Measurements from ENCODE around the gene SNX3. TPM values are rescaled to one million over a fixed set of nuclear protein-coding genes. Genes with fewer than 3 reads are reported as not detected.
"Not testable (repeated sequence)": the region's sequence is repeated elsewhere in the genome, so short reads cannot be mapped to it uniquely, and the experiment has no call there.

The SNX3 gene
- total RNA-seq, 1 experiment from 2014 or later, result 81.7 TPM

DNA sequence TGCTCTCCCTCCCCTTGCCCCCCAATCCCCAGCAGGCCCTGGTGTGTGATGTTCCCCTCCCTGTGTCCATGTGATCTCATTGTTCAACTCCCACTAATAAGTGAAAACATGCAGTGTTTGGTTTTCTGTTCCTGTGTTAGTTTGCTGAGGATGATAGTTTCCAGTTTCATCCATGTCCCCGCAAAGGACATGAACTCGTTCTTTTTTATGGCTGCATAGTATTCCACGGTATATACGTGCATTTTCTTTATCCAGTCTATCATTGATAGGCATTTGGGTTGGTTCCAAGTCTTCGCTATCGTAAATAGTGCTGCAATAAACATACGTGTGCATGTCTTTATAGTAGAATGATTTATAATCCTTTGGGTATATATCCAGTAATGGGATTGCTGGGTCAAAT lies 15.7 kb downstream of the SNX3 start:
- H3K36me3 ChIP-seq (replicated peaks; ENCODE audit: control insufficient read depth, insufficient read depth, low read length); H3K27me3 ChIP-seq (ENCODE audit: control insufficient read depth, insufficient read depth, low read length); DNase-seq; H3K4me3 ChIP-seq (ENCODE audit: insufficient read depth, low read depth, low read length): not testable (repeated sequence)

DNA sequence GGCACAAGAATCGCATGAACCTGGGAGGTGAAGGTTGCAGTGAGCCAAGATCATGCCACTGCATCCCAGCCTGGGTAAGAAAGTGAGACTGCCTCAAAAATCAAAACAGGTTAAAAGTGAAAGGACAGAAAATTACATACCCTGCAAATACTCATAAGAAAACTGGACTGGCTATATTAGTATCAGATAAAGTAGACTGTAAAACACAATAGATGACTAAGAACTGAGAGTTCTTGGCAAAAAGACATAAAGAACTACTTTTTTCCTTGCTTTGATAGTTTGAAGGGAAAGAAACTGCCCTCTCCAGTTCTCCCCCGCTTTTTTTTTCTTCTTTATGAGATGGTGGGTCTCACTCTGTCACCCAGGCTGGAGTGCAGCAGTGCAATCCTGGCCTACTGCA lies 17.0 kb downstream of the SNX3 start:
- Histone ChIP-seq H3K4me3 (ENCODE audit: insufficient read depth, low read depth, low read length) (no peak overlapping the region), H3K36me3 (replicated peaks; ENCODE audit: control insufficient read depth, insufficient read depth, low read length) (no peaks in the 10 kb centered on the region), H3K27me3 (ENCODE audit: control insufficient read depth, insufficient read depth, low read length) (no peaks in the 10 kb centered on the region)
- DNase-seq, result no peak

DNA sequence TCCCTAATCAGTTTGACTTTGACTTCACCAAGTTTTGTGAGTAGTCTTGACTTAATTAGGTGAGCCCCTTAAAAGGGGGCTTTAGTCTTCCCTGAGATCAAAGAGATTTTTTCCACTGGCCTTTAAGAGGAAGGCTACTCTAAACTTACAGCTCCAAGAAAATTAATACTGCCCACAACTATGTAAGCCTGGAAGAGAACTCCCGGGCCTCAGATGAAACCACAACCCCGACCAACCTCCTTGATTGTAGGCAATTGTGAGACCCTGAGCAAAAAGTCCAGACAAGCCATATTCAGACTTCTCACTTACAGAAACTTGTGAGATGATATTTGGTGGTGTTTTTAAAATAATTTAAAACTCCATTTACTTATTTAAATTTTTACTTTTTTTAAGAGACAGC lies 18.1 kb downstream of the SNX3 start:
- DNase-seq, result no peak
- H3K36me3 ChIP-seq (replicated peaks; ENCODE audit: control insufficient read depth, insufficient read depth, low read length), result no peaks in the 10 kb centered on the region
- H3K27me3 ChIP-seq (ENCODE audit: control insufficient read depth, insufficient read depth, low read length), result no peaks in the 10 kb centered on the region
- no peak overlapping the region for H3K4me3 ChIP-seq (ENCODE audit: insufficient read depth, low read depth, low read length)

DNA sequence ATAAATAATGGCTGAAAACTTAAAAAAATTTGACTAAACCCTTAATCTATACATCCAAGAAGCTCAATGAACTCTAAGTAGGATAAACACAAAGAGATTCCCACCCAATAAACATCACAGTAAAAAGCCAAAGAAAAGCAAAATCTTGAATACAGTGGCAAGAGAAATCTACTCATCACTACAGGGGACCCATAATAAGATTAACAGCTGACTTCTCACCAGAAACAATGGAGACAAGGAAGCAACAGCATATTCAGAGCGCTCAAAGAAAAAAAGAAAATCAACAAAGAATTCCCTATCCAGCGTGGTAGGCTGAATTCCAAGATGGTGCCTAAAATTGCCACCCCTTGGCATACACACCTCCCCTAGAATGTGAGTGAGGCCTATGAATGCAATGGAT lies 18.6 kb downstream of the SNX3 start:
- Histone ChIP-seq H3K36me3 (replicated peaks; ENCODE audit: control insufficient read depth, insufficient read depth, low read length) (no peaks in the 10 kb centered on the region), H3K27me3 (ENCODE audit: control insufficient read depth, insufficient read depth, low read length) (no peaks in the 10 kb centered on the region), H3K4me3 (ENCODE audit: insufficient read depth, low read depth, low read length) (no peak overlapping the region)
- no peak for DNase-seq

DNA sequence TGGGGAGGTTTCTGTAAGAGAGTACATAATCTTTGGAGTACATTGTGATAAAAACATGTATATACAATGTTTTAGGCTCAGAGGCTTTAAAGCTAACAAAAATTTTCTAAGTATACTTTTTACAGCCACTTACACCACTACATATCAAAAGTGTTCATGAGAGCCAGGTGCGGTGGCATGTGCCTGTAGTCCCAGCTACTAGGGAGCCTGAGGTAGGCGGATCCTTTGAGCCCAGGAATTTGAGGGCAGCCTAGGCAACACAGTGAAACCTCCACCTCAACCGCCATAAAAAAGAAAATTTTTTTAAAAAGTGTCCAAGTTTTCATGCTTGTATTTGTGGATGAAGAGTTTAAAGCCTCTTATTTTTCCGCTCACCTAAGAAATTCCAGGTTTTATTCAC lies 22.5 kb downstream of the SNX3 start:
- Histone ChIP-seq H3K4me3 (ENCODE audit: insufficient read depth, low read depth, low read length) (no peak overlapping the region), H3K36me3 (replicated peaks; ENCODE audit: control insufficient read depth, insufficient read depth, low read length) (no peaks in the 10 kb centered on the region), H3K27me3 (ENCODE audit: control insufficient read depth, insufficient read depth, low read length) (no peaks in the 10 kb centered on the region)
- no peak for DNase-seq

DNA sequence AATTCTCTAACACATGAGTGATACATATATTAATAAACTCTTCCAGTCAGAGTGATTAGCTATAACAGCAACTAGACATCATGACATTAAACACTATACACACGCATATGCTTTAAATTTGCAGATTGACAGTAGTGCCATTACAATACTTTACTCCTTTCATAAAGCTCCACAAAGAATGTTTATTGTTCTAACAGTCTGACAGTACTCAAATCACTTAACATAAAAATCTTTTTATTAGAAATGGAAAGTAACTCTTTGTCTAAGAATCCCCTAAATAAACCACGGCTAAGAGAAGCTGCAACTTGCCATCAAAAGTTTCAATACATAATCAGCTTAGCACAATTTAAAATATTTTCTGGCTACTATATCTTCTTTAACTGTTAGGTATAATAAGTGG lies 24.0 kb downstream of the SNX3 start:
- DNase-seq, result no peak
- no peaks in the 10 kb centered on the region for H3K36me3 ChIP-seq (replicated peaks; ENCODE audit: control insufficient read depth, insufficient read depth, low read length)
- no peak overlapping the region for H3K4me3 ChIP-seq (ENCODE audit: insufficient read depth, low read depth, low read length)
- no peaks in the 10 kb centered on the region for H3K27me3 ChIP-seq (ENCODE audit: control insufficient read depth, insufficient read depth, low read length)

DNA sequence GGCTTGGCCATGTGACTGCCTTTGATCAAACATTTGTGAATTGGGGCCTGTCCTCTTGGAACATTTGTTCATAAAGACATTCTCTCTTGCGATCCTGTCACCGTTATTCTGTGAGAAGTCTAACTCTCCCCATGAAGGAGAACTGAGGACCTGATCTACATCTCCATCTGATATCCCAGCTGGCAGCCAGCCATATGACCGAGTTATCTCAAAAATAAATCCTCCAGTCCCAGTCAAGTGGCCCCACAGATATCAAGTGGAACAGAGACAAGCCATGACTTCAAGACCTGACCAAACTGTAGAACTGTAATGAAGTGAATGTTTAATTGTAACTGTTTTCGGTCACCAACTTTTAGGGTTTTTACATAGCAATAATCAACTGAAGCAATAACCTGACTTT lies 25.7 kb downstream of the SNX3 start:
- no peak for DNase-seq
- Histone ChIP-seq H3K4me3 (ENCODE audit: insufficient read depth, low read depth, low read length) (no peak overlapping the region), H3K36me3 (replicated peaks; ENCODE audit: control insufficient read depth, insufficient read depth, low read length) (no peaks in the 10 kb centered on the region), H3K27me3 (ENCODE audit: control insufficient read depth, insufficient read depth, low read length) (no peaks in the 10 kb centered on the region)

DNA sequence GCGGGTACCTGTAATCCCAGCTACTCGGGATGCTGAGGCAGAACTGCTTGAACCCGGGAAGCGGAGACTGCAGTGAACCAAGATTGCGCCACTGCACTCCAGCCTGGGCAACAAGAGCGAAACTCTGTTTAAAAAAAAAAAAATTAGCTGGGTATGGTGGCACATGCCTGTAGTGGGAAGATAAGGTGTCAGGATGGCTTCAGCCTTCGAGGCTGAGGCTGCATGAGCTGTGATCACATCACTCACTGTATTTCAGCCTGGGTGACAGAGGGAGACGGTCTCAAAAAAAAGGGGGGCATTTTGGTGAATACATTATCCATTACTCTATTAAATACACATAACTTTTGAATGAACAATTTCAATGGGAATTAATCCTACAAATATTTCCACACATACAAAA lies 32.4 kb downstream of the SNX3 start:
- Histone ChIP-seq H3K4me3 (ENCODE audit: insufficient read depth, low read depth, low read length) (no peak overlapping the region), H3K27me3 (ENCODE audit: control insufficient read depth, insufficient read depth, low read length) (no peaks in the 10 kb centered on the region), H3K36me3 (replicated peaks; ENCODE audit: control insufficient read depth, insufficient read depth, low read length) (no peaks in the 10 kb centered on the region)
- no peak for DNase-seq

DNA sequence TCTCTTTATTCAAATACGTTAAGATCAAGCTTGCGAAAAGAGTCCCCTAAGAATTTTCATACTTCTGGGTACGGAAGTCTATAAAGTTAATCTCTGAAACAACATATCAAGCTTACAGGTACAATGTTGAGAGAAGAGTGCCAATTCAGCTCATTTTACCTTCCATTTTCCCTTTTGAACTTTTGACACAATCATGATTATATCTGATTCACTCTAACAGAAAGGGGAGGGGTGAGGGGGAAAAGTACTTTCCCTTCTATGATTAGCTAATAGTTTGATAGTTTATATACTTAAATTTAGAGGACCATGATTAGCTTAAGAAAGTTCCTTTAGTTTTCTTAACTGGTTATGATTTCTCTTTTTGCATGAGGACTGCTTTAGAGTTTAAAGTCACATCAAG lies 33.5 kb downstream of the SNX3 start:
- no peaks in the 10 kb centered on the region for H3K27me3 ChIP-seq (ENCODE audit: control insufficient read depth, insufficient read depth, low read length)
- no peaks in the 10 kb centered on the region for H3K36me3 ChIP-seq (replicated peaks; ENCODE audit: control insufficient read depth, insufficient read depth, low read length)
- H3K4me3 ChIP-seq (ENCODE audit: insufficient read depth, low read depth, low read length), result no peak overlapping the region
- no peak for DNase-seq

DNA sequence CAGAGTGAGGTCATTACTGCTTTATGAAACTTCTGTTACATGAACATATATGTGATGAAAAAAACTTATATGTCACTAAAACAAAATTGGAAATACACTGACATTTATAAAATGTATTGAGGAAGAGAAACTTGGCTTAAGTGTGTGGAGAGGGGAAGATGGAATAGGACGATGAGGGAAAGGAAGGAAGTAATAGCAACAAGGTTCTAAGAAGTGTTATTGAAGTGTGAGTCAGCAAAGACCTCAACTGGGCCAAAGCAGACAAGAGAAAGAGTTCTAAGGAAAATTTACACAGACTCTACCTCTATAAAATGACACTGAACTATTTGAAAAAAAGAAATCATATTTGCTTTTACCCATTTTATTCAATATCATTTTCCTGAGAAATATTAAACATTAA lies 38.3 kb downstream of the SNX3 start:
- no peak overlapping the region for H3K4me3 ChIP-seq (ENCODE audit: insufficient read depth, low read depth, low read length)
- no peak for DNase-seq
- H3K36me3 ChIP-seq (replicated peaks; ENCODE audit: control insufficient read depth, insufficient read depth, low read length), result no peaks in the 10 kb centered on the region; the same call in 1 of the 2 replicates
- no peaks in the 10 kb centered on the region for H3K27me3 ChIP-seq (ENCODE audit: control insufficient read depth, insufficient read depth, low read length)

DNA sequence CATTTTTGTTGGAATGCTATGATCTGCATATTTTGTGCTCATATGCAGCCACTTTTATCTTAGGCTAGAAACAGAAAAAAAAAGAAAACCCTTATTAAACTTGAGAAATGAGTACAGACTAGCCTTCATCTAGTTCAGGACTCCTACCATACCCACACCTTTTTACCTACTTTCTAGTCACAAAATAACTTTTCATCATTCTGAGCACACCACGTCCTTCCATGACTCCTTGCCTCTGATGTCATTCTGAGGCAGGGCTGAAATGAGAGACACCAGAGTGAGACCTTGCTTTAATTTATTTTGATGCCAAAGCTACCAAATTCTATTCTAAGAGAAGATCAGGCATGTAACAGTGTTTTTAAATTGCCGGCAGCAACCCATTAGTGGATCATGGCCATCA lies 38.8 kb downstream of the SNX3 start:
- no peaks in the 10 kb centered on the region; the same call in 1 of the 2 replicates for H3K36me3 ChIP-seq (replicated peaks; ENCODE audit: control insufficient read depth, insufficient read depth, low read length)
- no peaks in the 10 kb centered on the region for H3K27me3 ChIP-seq (ENCODE audit: control insufficient read depth, insufficient read depth, low read length)
- no peak for DNase-seq
- no peak overlapping the region for H3K4me3 ChIP-seq (ENCODE audit: insufficient read depth, low read depth, low read length)

DNA sequence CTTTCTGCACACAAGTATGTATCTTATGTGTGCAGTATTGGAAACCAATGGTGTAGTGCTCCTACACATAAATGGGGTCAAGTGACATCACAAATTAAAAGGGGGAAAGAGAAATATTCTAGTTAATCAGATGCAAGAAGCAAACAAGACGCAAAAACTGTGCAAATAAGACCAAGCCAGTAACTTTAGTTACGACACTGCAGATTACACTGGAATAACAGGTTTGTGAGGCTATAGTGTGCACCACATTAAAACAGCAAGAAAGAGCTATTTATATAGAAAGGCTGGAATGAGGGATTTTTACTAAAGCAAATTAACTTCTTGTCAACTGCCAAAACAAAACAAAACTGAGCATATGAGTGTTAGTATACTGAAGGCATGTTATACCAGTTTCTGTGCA lies 49.2 kb downstream of the SNX3 start:
- no peaks in the 10 kb centered on the region for H3K36me3 ChIP-seq (replicated peaks; ENCODE audit: control insufficient read depth, insufficient read depth, low read length)
- no peaks in the 10 kb centered on the region for H3K27me3 ChIP-seq (ENCODE audit: control insufficient read depth, insufficient read depth, low read length)
- no peak for DNase-seq
- no peak overlapping the region for H3K4me3 ChIP-seq (ENCODE audit: insufficient read depth, low read depth, low read length)

DNA sequence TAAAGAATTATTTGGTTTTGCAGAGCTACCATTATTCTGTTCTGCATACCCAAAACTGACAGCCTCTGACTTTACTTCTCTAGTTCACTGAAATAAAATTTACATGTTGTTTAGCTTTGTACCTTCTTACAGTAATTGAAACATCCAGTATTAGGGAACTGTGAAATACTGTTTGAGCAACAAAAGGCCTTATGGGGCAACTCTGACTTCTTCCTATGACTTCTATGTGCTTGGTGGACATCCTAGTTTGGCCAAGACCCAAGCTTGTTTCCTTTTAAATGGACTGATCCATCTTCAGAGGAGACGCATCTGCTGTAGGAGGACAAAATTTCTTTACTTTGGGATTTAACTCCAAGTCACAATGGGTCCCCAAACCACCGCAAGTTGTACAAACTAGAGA lies 50.3 kb downstream of the SNX3 start:
- DNase-seq, result no peak
- no peak overlapping the region for H3K4me3 ChIP-seq (ENCODE audit: insufficient read depth, low read depth, low read length)
- H3K27me3 ChIP-seq (ENCODE audit: control insufficient read depth, insufficient read depth, low read length), result no peaks in the 10 kb centered on the region
- no peaks in the 10 kb centered on the region for H3K36me3 ChIP-seq (replicated peaks; ENCODE audit: control insufficient read depth, insufficient read depth, low read length)

DNA sequence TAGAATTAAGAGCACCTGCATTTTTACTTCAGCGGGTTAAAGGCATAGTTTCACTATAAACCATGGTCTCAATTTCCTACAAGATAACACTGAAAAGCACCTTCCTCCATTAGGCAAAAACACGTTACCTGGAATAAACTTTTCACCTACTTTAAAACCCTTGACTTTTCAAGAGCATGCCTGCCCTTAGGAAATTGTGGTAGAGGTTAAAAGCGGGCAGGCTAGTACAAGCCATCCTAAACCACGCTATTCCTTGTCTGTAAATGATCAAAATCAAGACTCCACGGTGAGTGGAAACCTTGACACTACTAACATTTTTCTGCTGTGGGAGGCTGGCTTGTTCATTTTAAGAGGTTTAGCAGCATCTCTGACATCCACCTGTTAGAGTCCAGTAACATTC lies 51.1 kb downstream of the SNX3 start:
- Histone ChIP-seq H3K4me3 (ENCODE audit: insufficient read depth, low read depth, low read length) (no peak overlapping the region), H3K36me3 (replicated peaks; ENCODE audit: control insufficient read depth, insufficient read depth, low read length) (no peaks in the 10 kb centered on the region), H3K27me3 (ENCODE audit: control insufficient read depth, insufficient read depth, low read length) (no peaks in the 10 kb centered on the region)
- no peak for DNase-seq

DNA sequence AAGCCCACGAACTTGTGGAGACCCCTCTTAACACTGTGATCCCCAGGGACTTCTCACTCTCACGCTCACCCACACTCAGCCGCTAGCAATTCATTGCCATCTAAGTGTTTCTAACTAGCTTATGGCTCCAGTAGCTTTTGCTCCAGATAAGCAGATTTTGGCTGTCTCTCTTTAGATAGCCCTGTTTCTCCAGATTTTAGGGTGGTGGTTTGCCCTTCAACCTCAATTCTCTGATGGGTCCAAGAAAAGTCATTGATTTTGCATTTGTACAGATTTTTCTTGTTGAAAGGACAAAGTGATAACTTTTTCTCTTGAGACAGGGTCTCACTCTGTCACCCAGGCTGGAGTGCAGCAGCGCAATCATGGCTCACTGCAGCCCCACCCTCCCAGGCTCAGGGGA lies 53.8 kb downstream of the SNX3 start:
- H3K27me3 ChIP-seq (ENCODE audit: control insufficient read depth, insufficient read depth, low read length), result no peaks in the 10 kb centered on the region
- DNase-seq, result no peak
- H3K36me3 ChIP-seq (replicated peaks; ENCODE audit: control insufficient read depth, insufficient read depth, low read length), result no peaks in the 10 kb centered on the region
- no peak overlapping the region for H3K4me3 ChIP-seq (ENCODE audit: insufficient read depth, low read depth, low read length)
